HepG2 (cell line): ENCODE results near the gene LCAT. TPM values are rescaled to one million over a fixed set of nuclear protein-coding genes. Genes with fewer than 3 reads are reported as not detected.
A peak's percentile ranks its signal among the peaks of the same experiment; 100 is the strongest.

Source experiments
- ATAD3A ChIP-seq: sonication (generic); formaldehyde crosslinking; IDR thresholded peaks from 2 replicates; pipeline ENCODE4 v1.4.0; 2020; ENCODE audit warnings: missing genetic modification reagents
- FOXP1 ChIP-seq, 2 experiments: fragments of 450-650 bp in 1 of 2; IDR thresholded peaks; 2 replicates each; pipeline ENCODE4 v1.6.1; 2017 to 2018; ENCODE audit warnings: antibody characterized with exemption in 1 of 2
- HCFC1 ChIP-seq: fragments of 150-350 bp; IDR thresholded peaks from 2 replicates; pipeline ENCODE4 v1.6.1; 2014; ENCODE audit warnings: low read depth, low read length
- HNF4G ChIP-seq, 2 experiments: sonication (generic) in 1 of 2; formaldehyde crosslinking in 1 of 2; IDR thresholded peaks; 2 replicates each; pipeline versions ENCODE4 v1.4.0 to v1.6.1; 2011 to 2020; ENCODE audit warnings: borderline replicate concordance in 2 of 2, low read depth in 2 of 2, mild to moderate bottlenecking in 2 of 2, low read length in 1 of 2, missing genetic modification reagents in 1 of 2, moderate library complexity in 1 of 2
- SP4 ChIP-seq: sonication (generic); formaldehyde crosslinking; IDR thresholded peaks from 2 replicates; pipeline ENCODE4 v1.8.1; 2023; ENCODE audit warnings: mild to moderate bottlenecking, missing genetic modification reagents
- SYNCRIP ChIP-seq: fragments of 200-400 bp; formaldehyde crosslinking; IDR thresholded peaks from 2 replicates; pipeline ENCODE4 v1.6.1; 2018; ENCODE audit warnings: mild to moderate bottlenecking, low read depth, low read length; ENCODE audit not compliant: insufficient read depth
- THYN1 ChIP-seq: sonication (generic); formaldehyde crosslinking; IDR thresholded peaks from 2 replicates; pipeline ENCODE4 v1.8.1; 2023; ENCODE audit warnings: low read depth, mild to moderate bottlenecking, moderate library complexity, missing genetic modification reagents, borderline replicate concordance
- ZSCAN30 ChIP-seq: sonication (generic); formaldehyde crosslinking; IDR thresholded peaks from 2 replicates; pipeline ENCODE4 v1.5.0; 2020; ENCODE audit warnings: mild to moderate bottlenecking, missing genetic modification reagents
- polyA plus RNA-seq, 8 experiments: library from polyadenylated mRNA; depleted of rRNA in 3 of 8; stranded (reverse) in 7 of 8; unstranded in 1 of 8; fragments of >200 nt; fragmentation: Illumina TruSeq in 4 of 8; extraction: Trizol in 4 of 8; gene quantifications; 2 replicates each; pipeline versions ENCODE4 v1.2.1 to v1.2.3, GENCODE V29; 2011 to 2016; ENCODE audit warnings: low read depth in 4 of 8, missing spikeins in 1 of 8, mixed read lengths in 1 of 8; ENCODE audit not compliant: insufficient read depth in 1 of 8
- total RNA-seq, 5 experiments: library from RNA; depleted of rRNA; stranded (reverse); fragments of >200 nt; fragmentation: Illumina TruSeq; extraction: Trizol; gene quantifications; 2 replicates each; pipeline ENCODE4 v1.2.3, GENCODE V29; 2016; ENCODE audit warnings: low read depth in 1 of 5
- TF ChIP-seq, protein P1 (sequence below): sonication (generic); formaldehyde crosslinking; conservative IDR thresholded peaks from 2 replicates; pipeline ENCODE4 v1.4.0; 2020; ENCODE audit warnings: mild to moderate bottlenecking, missing genetic modification reagents, moderate library complexity
- TF ChIP-seq, protein P2 (sequence below): sonication (generic); formaldehyde crosslinking; IDR thresholded peaks from 2 replicates; pipeline ENCODE4 v1.5.0; 2020; ENCODE audit warnings: mild to moderate bottlenecking, missing genetic modification reagents, borderline replicate concordance

LCAT gene
- total and polyA plus RNA-seq, 2 of the 13 experiments (the other 11 are each of a cell fraction or from before 2014, with no cell fraction given) = 36.1 to 38.9 TPM

DNA sequence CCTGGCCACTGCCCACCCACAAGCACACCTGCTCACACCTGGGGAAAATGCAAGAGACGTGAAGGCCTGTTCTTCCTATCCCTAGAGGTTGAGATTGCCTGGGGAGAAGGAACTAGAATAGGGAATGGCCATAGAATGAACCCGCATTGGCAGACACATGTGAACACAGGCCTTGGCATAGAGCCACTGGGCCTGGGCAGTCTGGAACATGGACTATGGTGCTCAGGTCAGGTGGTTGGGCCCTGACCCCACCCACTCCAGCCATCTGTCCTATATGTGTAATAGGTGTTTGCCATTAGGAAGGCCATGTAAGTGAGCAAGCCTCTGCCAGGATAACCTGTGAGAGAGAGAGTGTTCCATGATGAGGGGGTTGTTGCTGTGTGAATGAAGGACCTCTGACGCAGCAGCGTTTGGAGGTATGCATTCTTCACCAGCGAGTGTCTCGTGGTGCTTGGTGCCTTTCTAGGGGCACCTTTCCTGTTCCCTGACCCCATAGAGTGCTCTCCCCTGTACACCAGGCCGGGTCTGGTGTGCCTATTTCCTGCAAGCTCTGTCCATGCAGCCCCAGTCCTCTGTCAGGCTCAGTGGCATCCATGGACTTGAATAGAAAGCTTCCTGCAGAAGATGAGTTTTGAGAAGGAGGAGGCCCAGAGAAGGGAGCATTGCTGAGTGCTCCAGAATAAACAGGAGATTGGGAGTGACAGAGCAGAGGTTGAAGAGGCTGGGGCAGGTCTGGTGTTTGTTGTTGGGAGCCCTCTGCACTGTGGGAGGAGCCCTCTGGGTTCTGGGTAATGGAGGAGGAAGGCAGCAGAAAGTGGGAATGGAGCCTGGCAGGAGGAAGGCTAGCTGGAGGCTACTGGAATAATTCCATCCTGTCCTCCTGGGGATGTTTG lies 27.8 kb downstream of the LCAT start (continued):
- TF ChIP-seq, protein P1, sequence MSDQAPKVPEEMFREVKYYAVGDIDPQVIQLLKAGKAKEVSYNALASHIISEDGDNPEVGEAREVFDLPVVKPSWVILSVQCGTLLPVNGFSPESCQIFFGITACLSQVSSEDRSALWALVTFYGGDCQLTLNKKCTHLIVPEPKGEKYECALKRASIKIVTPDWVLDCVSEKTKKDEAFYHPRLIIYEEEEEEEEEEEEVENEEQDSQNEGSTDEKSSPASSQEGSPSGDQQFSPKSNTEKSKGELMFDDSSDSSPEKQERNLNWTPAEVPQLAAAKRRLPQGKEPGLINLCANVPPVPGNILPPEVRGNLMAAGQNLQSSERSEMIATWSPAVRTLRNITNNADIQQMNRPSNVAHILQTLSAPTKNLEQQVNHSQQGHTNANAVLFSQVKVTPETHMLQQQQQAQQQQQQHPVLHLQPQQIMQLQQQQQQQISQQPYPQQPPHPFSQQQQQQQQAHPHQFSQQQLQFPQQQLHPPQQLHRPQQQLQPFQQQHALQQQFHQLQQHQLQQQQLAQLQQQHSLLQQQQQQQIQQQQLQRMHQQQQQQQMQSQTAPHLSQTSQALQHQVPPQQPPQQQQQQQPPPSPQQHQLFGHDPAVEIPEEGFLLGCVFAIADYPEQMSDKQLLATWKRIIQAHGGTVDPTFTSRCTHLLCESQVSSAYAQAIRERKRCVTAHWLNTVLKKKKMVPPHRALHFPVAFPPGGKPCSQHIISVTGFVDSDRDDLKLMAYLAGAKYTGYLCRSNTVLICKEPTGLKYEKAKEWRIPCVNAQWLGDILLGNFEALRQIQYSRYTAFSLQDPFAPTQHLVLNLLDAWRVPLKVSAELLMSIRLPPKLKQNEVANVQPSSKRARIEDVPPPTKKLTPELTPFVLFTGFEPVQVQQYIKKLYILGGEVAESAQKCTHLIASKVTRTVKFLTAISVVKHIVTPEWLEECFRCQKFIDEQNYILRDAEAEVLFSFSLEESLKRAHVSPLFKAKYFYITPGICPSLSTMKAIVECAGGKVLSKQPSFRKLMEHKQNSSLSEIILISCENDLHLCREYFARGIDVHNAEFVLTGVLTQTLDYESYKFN (CRISPR knock-in tag) = peak; percentile 67
- 0 out of 2 replicates have a peak, but pooled peaks have one; percentile 15 for TF ChIP-seq SP4 (CRISPR knock-in tag)
- no peak for TF ChIP-seq SYNCRIP
- TF ChIP-seq, protein P2, sequence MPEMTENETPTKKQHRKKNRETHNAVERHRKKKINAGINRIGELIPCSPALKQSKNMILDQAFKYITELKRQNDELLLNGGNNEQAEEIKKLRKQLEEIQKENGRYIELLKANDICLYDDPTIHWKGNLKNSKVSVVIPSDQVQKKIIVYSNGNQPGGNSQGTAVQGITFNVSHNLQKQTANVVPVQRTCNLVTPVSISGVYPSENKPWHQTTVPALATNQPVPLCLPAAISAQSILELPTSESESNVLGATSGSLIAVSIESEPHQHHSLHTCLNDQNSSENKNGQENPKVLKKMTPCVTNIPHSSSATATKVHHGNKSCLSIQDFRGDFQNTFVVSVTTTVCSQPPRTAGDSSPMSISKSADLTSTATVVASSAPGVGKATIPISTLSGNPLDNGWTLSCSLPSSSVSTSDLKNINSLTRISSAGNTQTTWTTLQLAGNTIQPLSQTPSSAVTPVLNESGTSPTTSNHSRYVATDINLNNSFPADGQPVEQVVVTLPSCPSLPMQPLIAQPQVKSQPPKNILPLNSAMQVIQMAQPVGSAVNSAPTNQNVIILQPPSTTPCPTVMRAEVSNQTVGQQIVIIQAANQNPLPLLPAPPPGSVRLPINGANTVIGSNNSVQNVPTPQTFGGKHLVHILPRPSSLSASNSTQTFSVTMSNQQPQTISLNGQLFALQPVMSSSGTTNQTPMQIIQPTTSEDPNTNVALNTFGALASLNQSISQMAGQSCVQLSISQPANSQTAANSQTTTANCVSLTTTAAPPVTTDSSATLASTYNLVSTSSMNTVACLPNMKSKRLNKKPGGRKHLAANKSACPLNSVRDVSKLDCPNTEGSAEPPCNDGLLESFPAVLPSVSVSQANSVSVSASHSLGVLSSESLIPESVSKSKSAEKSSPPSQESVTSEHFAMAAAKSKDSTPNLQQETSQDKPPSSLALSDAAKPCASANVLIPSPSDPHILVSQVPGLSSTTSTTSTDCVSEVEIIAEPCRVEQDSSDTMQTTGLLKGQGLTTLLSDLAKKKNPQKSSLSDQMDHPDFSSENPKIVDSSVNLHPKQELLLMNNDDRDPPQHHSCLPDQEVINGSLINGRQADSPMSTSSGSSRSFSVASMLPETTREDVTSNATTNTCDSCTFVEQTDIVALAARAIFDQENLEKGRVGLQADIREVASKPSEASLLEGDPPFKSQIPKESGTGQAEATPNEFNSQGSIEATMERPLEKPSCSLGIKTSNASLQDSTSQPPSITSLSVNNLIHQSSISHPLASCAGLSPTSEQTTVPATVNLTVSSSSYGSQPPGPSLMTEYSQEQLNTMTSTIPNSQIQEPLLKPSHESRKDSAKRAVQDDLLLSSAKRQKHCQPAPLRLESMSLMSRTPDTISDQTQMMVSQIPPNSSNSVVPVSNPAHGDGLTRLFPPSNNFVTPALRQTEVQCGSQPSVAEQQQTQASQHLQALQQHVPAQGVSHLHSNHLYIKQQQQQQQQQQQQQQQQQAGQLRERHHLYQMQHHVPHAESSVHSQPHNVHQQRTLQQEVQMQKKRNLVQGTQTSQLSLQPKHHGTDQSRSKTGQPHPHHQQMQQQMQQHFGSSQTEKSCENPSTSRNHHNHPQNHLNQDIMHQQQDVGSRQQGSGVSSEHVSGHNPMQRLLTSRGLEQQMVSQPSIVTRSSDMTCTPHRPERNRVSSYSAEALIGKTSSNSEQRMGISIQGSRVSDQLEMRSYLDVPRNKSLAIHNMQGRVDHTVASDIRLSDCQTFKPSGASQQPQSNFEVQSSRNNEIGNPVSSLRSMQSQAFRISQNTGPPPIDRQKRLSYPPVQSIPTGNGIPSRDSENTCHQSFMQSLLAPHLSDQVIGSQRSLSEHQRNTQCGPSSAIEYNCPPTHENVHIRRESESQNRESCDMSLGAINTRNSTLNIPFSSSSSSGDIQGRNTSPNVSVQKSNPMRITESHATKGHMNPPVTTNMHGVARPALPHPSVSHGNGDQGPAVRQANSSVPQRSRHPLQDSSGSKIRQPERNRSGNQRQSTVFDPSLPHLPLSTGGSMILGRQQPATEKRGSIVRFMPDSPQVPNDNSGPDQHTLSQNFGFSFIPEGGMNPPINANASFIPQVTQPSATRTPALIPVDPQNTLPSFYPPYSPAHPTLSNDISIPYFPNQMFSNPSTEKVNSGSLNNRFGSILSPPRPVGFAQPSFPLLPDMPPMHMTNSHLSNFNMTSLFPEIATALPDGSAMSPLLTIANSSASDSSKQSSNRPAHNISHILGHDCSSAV (CRISPR knock-in tag) = no peak
- TF ChIP-seq HNF4G (IDR thresholded peaks at IDR 0.05; ENCODE audit: borderline replicate concordance, low read depth, low read length) = 0 out of 2 replicates have a peak, but pooled peaks have one; percentile 11
- no peak for TF ChIP-seq HNF4G (CRISPR knock-in tag; IDR thresholded peaks at IDR 0.05; ENCODE audit: borderline replicate concordance, low read depth)
- TF ChIP-seq ZSCAN30 = no peak
- no peak for TF ChIP-seq HCFC1
- no peak for TF ChIP-seq FOXP1 (IDR thresholded peaks at IDR 0.05)
- peak; percentile 30; the same call in 1 of the 2 replicates for TF ChIP-seq FOXP1 (CRISPR knock-in tag; IDR thresholded peaks at IDR 0.05)
- no peak for TF ChIP-seq THYN1
- TF ChIP-seq ATAD3A (CRISPR knock-in tag) = no peak
